Fibroblast of lung (primary cell): ENCODE measurements around the gene ULK3. TPM values are rescaled to one million over a fixed set of nuclear protein-coding genes. Genes with fewer than 3 reads are reported as not detected.

Experiments used
- DNase-seq, 2 donors: peaks; one replicate each; pipeline versions ENCODE4 v3.0.0 to v3.0.0-alpha.2; 2010; ENCODE audit warnings: low read depth in 2 of 2
- H2AFZ ChIP-seq: 2 replicates; pipeline ENCODE4 v1.5.1; 2012; ENCODE audit warnings: low read length, control low read depth, inconsistent platforms
- H3K27ac ChIP-seq: 2 replicates; pipeline ENCODE4 v1.5.1; 2011; ENCODE audit warnings: low read length, control low read depth; ENCODE audit not compliant: insufficient read depth
- H3K27me3 ChIP-seq: 2 replicates; pipeline ENCODE4 v1.5.1; 2011; ENCODE audit warnings: mild to moderate bottlenecking, low read length; ENCODE audit not compliant: control insufficient read depth, insufficient read depth
- H3K36me3 ChIP-seq: 2 replicates; pipeline ENCODE4 v1.5.1; 2011; ENCODE audit warnings: low read length; ENCODE audit not compliant: control insufficient read depth, insufficient read depth
- H3K4me1 ChIP-seq: 2 replicates; pipeline ENCODE4 v1.5.1; 2011; ENCODE audit warnings: low read length; ENCODE audit not compliant: control insufficient read depth, insufficient read depth; ENCODE audit errors: extremely low read depth
- H3K4me2 ChIP-seq: 2 replicates; pipeline ENCODE4 v1.5.1; 2011; ENCODE audit warnings: low read length, control low read depth; ENCODE audit not compliant: insufficient read depth; ENCODE audit errors: extremely low read depth
- H3K4me3 ChIP-seq, 4 experiments: fragments of 200-600 bp in 1 of 4; sonication (generic) in 1 of 4; replicated peaks in 1 of 4; 2 replicates each; pipeline ENCODE4 v1.5.1; 2011 to 2016; ENCODE audit warnings: low read length in 4 of 4, low read depth in 3 of 4, mild to moderate bottlenecking in 3 of 4, control low read depth in 2 of 4, inconsistent platforms in 1 of 4, mixed read lengths in 1 of 4; ENCODE audit not compliant: insufficient read depth in 1 of 4; ENCODE audit errors: control extremely low read depth in 1 of 4
- H3K79me2 ChIP-seq: 2 replicates; pipeline ENCODE4 v1.5.1; 2012; ENCODE audit warnings: mild to moderate bottlenecking, low read length, inconsistent platforms; ENCODE audit not compliant: control insufficient read depth, insufficient read depth
- H3K9ac ChIP-seq: 2 replicates; pipeline ENCODE4 v1.5.1; 2011; ENCODE audit warnings: mild to moderate bottlenecking, low read length, control low read depth; ENCODE audit not compliant: insufficient read depth
- H3K9me3 ChIP-seq: 2 replicates; pipeline ENCODE4 v1.5.1; 2012; ENCODE audit warnings: low read depth, low read length; ENCODE audit not compliant: control insufficient read depth, insufficient read depth
- H4K20me1 ChIP-seq: 2 replicates; pipeline ENCODE4 v1.5.1; 2011; ENCODE audit warnings: low read length; ENCODE audit not compliant: control insufficient read depth, insufficient read depth; ENCODE audit errors: extremely low read depth
- EZH2 ChIP-seq: IDR thresholded peaks from 2 replicates; pipeline ENCODE4 v1.5.1; 2012; ENCODE audit warnings: low read length, control low read depth, mild to moderate bottlenecking; ENCODE audit errors: missing control alignments
- polyA plus RNA-seq, 2 donors: library from polyadenylated mRNA; depleted of rRNA in 1 of 2; stranded (reverse) in 1 of 2; unstranded in 1 of 2; fragments of >200 nt; gene quantifications; 2 replicates each; pipeline ENCODE4 v1.2.1, GENCODE V29; 2011 to 2012; ENCODE audit warnings: missing spikeins in 1 of 2
- total RNA-seq: library from RNA; depleted of rRNA; stranded (reverse); fragments of >200 nt; gene quantifications from 2 replicates; pipeline ENCODE4 v1.2.1, GENCODE V29; 2014
- TF ChIP-seq, protein P1 (sequence below), 2 donors: IDR thresholded peaks in 1 of 2; conservative IDR thresholded peaks in 1 of 2; 1 replicate in 1 of 2; 2 replicates in 1 of 2; pipeline ENCODE4 v1.5.1; 2011 to 2012; ENCODE audit warnings: low read length in 2 of 2, control low read depth in 1 of 2, inconsistent platforms in 1 of 2, low read depth in 1 of 2, mild to moderate bottlenecking in 1 of 2

The ULK3 gene
- total and polyA plus RNA-seq, 2 donors (not counting 1 experiment from before 2014, with no cell fraction given) = 8.8 to 11.4 TPM

DNA sequence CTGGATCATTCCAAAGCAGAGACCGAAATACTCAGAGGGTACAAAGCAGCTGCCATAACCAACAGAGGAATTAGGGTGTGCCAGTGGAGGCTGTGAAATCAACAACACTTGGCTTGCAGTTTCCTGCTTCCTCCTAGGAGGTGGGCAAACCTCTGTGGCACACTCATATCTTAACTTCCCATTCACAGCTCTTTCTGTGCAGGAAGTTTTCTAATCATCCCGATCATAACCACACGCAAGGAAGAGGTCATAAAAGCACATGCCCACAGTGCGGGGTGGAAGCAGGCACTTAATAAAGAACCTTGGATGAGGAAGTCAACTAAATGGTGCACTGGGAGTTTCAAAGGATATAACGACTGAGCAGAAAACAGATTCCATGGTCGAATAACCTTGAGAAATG lies 25.1 kb upstream of the ULK3 start:
- H2AFZ ChIP-seq = no peak overlapping the region
- H3K36me3 ChIP-seq = no peaks in the 10 kb centered on the region
- no peaks in the 10 kb centered on the region for H4K20me1 ChIP-seq
- no peak for DNase-seq
- H3K9ac ChIP-seq = no peak overlapping the region
- no peak overlapping the region for H3K27ac ChIP-seq
- TF ChIP-seq EZH2 = no peak
- TF ChIP-seq, protein P1, sequence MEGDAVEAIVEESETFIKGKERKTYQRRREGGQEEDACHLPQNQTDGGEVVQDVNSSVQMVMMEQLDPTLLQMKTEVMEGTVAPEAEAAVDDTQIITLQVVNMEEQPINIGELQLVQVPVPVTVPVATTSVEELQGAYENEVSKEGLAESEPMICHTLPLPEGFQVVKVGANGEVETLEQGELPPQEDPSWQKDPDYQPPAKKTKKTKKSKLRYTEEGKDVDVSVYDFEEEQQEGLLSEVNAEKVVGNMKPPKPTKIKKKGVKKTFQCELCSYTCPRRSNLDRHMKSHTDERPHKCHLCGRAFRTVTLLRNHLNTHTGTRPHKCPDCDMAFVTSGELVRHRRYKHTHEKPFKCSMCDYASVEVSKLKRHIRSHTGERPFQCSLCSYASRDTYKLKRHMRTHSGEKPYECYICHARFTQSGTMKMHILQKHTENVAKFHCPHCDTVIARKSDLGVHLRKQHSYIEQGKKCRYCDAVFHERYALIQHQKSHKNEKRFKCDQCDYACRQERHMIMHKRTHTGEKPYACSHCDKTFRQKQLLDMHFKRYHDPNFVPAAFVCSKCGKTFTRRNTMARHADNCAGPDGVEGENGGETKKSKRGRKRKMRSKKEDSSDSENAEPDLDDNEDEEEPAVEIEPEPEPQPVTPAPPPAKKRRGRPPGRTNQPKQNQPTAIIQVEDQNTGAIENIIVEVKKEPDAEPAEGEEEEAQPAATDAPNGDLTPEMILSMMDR (conservative IDR thresholded peaks at IDR 0.05 in 1 of 2, IDR thresholded peaks at IDR 0.05 in 1 of 2; ENCODE audit: low read depth in 1 of 2, low read length in 2 of 2) = no peak
- no peak overlapping the region for H3K4me3 ChIP-seq
- no peak overlapping the region for H3K4me2 ChIP-seq
- H3K4me1 ChIP-seq = peaks cover 4% of the 10 kb centered on the region
- no peaks in the 10 kb centered on the region for H3K9me3 ChIP-seq
- peaks cover 43% of the 10 kb centered on the region for H3K79me2 ChIP-seq
- H3K27me3 ChIP-seq = no peaks in the 10 kb centered on the region

DNA sequence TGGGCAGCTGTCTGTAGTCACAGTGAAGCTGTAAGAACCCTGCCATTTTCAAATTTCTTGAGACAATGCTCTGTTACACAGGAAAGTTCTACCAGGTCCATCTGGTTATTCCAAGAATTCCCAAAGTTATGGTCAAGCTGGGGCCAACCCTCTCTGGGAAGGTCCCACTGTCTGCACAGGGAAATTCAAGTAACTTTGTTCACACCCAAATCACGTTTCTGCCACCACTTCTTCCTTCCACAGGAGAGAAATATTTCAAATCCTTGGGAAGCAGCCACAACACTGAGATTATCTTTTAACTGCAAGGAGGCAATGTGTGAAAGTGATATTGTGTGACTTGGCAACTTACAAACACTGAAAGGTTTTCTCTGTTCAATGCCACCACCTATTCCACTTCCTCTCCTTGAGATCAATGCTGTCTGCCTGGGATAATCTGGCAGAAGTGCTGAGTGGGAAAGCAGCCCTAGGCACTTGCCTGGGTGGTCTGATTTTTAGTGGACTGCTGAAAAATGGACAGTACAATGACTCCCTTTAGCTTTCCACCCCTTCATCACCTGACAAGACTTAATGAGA lies 24.6 kb upstream of the ULK3 start:
- TF ChIP-seq EZH2 = no peak
- TF ChIP-seq, protein P1 (conservative IDR thresholded peaks at IDR 0.05 in 1 of 2, IDR thresholded peaks at IDR 0.05 in 1 of 2; ENCODE audit: low read depth in 1 of 2, low read length in 2 of 2) = no peak
- H3K4me3 ChIP-seq = no peak overlapping the region
- H2AFZ ChIP-seq = no peak overlapping the region
- H3K27ac ChIP-seq = no peak overlapping the region
- no peaks in the 10 kb centered on the region for H3K27me3 ChIP-seq
- H3K79me2 ChIP-seq = peaks cover 40% of the 10 kb centered on the region
- no peaks in the 10 kb centered on the region for H3K9me3 ChIP-seq
- no peak overlapping the region for H3K9ac ChIP-seq
- no peaks in the 10 kb centered on the region for H4K20me1 ChIP-seq
- no peak overlapping the region for H3K4me2 ChIP-seq
- DNase-seq = no peak
- H3K36me3 ChIP-seq = no peaks in the 10 kb centered on the region
- H3K4me1 ChIP-seq = peaks cover 4% of the 10 kb centered on the region

DNA sequence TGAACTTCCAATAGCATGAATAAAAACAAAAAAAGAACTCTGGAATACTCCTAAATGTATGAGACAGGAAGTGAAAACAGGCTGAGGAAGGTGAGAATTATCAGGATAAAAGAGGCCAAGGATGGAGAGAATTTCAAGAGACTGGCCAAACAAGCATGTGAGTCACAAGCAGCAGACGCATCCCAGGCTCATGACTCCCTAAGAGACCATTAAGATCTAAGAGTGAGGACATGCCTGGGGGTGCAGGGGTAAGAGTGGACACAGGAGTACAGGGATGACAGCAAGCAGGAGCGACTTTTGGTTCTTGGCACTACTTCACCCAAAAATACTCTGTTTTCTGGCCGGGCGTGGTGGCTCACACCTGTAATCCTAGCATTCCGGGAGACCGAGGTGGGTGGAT lies 23.1 kb upstream of the ULK3 start:
- H3K27me3 ChIP-seq = no peaks in the 10 kb centered on the region
- no peaks in the 10 kb centered on the region for H4K20me1 ChIP-seq
- no peak overlapping the region for H3K9ac ChIP-seq
- no peaks in the 10 kb centered on the region for H3K9me3 ChIP-seq
- no peak overlapping the region for H3K4me2 ChIP-seq
- H3K4me3 ChIP-seq = no peak overlapping the region
- no peak overlapping the region for H2AFZ ChIP-seq
- peaks cover 4% of the 10 kb centered on the region for H3K4me1 ChIP-seq
- TF ChIP-seq, protein P1 (conservative IDR thresholded peaks at IDR 0.05 in 1 of 2, IDR thresholded peaks at IDR 0.05 in 1 of 2; ENCODE audit: low read depth in 1 of 2, low read length in 2 of 2) = no peak
- no peak for TF ChIP-seq EZH2
- no peaks in the 10 kb centered on the region for H3K36me3 ChIP-seq
- H3K27ac ChIP-seq = peak overlapping the region; percentile 18
- H3K79me2 ChIP-seq = peaks cover 31% of the 10 kb centered on the region
- peak; percentile 30 to 83 for DNase-seq
